ENCODE results near the gene FAM83D. TPM values are rescaled to one million over a fixed set of nuclear protein-coding genes. Genes with fewer than 3 reads are reported as not detected.

The FAM83D gene
- total and polyA plus RNA-seq, 2 of the 8 experiments (the other 6 are each of a cell fraction or from before 2014, with no cell fraction given): 60.9 to 62.6 TPM

- TF ChIP-seq EZH2 (IDR thresholded peaks at IDR 0.05; ENCODE audit: low read depth, low read length, severe bottlenecking) (no peak), USF2 (IDR thresholded peaks at IDR 0.05; ENCODE audit: low read length) (no peak), EGR1 (IDR thresholded peaks at IDR 0.05; ENCODE audit: borderline replicate concordance, low read depth, low read length) (no peak), SP4 (IDR thresholded peaks at IDR 0.05; ENCODE audit: low read length) (no peak), SRF (IDR thresholded peaks at IDR 0.05; ENCODE audit: low read depth, low read length) (no peak), BCL11A (IDR thresholded peaks at IDR 0.05; ENCODE audit: low read depth in 2 of 2, low read length in 2 of 2) (no peak), ATF2 (IDR thresholded peaks at IDR 0.05; ENCODE audit: low read length) (no peak)
Observed at GRCh38 chr20:38897267-38897666, 28.9 kb upstream of the FAM83D start (continued).
